ENCODE data around the gene WAPL.

DNA sequence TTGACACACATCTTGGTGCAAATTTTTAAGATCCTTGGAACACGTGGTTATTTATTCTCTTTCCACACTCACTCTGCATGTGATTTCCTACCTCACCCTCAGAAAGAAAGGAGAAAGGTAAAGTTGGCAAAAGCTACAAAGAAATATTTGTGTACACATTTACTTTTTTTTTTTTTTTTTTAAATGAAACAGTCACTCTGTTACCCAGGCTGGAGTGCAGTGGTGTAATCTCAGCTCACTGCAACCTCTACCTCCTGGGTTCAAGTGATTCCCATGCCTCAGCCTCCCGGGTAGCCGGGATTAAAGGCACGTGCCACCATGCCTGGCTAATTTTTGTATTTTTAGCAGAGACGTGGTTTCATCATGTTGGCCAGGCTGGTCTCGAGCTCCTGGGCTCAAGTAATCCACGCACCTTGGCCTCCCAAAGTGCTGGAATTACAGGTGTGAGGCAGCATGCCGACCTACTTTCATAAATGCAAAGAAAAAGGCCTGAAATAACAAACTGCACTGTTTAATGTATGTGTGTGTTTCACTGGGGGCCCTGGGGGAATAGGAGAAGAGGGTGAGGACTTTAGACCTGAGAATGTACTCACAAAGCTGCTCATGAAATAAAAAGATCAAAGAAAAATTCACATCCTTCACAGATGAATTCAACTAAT, 83.4 kb downstream of the WAPL start:
- TF ChIP-seq POLR2A (IDR thresholded peaks at IDR 0.05; ENCODE audit: low read length), result no peak
- no peak for TF ChIP-seq GATA1 (IDR thresholded peaks at IDR 0.05; ENCODE audit: low read depth, low read length)
